KBM-7 (cell line): ENCODE data around the gene MFSD6.
"Not testable (repeated sequence)": the region's sequence is repeated elsewhere in the genome, so short reads cannot be mapped to it uniquely, and the experiment has no call there.

Experiments used
- DNase-seq: peaks from one replicate; pipeline ENCODE4 v3.0.0-alpha.2; 2015
- in situ Hi-C: fragments of 300-500 bp; cut with MboI; formaldehyde crosslinking; loops from 2 replicates; pipeline ENCODE4 v1.14.3; 2020; ENCODE audit warnings: low sequenced_read_pairs, low pct_unique_long_range_greater_than_20kb, mixed read lengths

Gene MFSD6

GRCh38 chr2:190430866-190431265 is 22.7 kb downstream of the MFSD6 start:
- DNase-seq, in situ Hi-C loops: not testable (repeated sequence)

- in situ Hi-C loops = no loop called here
- DNase-seq = no peak
Observed at GRCh38 chr2:190431907-190432306, 23.8 kb downstream of the MFSD6 start.

GRCh38 chr2:190432567-190433231 is 24.5 kb downstream of the MFSD6 start:
- DNase-seq = no peak
- in situ Hi-C loops = no loop called here

- in situ Hi-C loops = no loop called here
- DNase-seq = peak; percentile 68
Observed at GRCh38 chr2:190435031-190435670, 27.0 kb downstream of the MFSD6 start.

GRCh38 chr2:190436557-190436956 is 28.4 kb downstream of the MFSD6 start:
- no peak for DNase-seq
- in situ Hi-C loops = no loop called here

- in situ Hi-C loops = no loop called here
- no peak for DNase-seq
Observed at GRCh38 chr2:190440113-190440512, 32.0 kb downstream of the MFSD6 start.

- in situ Hi-C loops = no loop called here
- DNase-seq = no peak
Observed at GRCh38 chr2:190441564-190441963, 33.4 kb downstream of the MFSD6 start.

GRCh38 chr2:190443055-190443454 is 34.9 kb downstream of the MFSD6 start:
- in situ Hi-C loops = no loop called here
- no peak for DNase-seq

GRCh38 chr2:190443778-190444481 is 35.8 kb downstream of the MFSD6 start:
- no peak for DNase-seq
- in situ Hi-C loops = no loop called here

- DNase-seq = no peak
- in situ Hi-C loops = no loop called here
Observed at GRCh38 chr2:190444976-190445375, 36.8 kb downstream of the MFSD6 start.

GRCh38 chr2:190446193-190446592 is 38.0 kb downstream of the MFSD6 start:
- in situ Hi-C loops = no loop called here
- DNase-seq = no peak

GRCh38 chr2:190446750-190447516 is 38.8 kb downstream of the MFSD6 start:
- in situ Hi-C loops = no loop called here
- no peak for DNase-seq

- in situ Hi-C loops = no loop called here
Observed at GRCh38 chr2:190447766-190448165, 39.6 kb downstream of the MFSD6 start.

GRCh38 chr2:190449925-190450324 is 41.8 kb downstream of the MFSD6 start:
- DNase-seq = no peak
- in situ Hi-C loops = no loop called here

More at GRCh38 chr2:190447766-190448165, 39.6 kb downstream of the MFSD6 start:
- DNase-seq = no peak

- in situ Hi-C loops = no loop called here
Observed at GRCh38 chr2:190450363-190450762, 42.2 kb downstream of the MFSD6 start.

GRCh38 chr2:190451561-190452176 is 43.5 kb downstream of the MFSD6 start:
- no peak for DNase-seq
- in situ Hi-C loops = no loop called here

More at GRCh38 chr2:190450363-190450762, 42.2 kb downstream of the MFSD6 start:
- DNase-seq = no peak

- in situ Hi-C loops = no loop called here
- DNase-seq = no peak
Observed at GRCh38 chr2:190452433-190452832, 44.3 kb downstream of the MFSD6 start.

GRCh38 chr2:190454795-190455194 is 46.6 kb downstream of the MFSD6 start:
- in situ Hi-C loops = no loop called here
- no peak for DNase-seq
